Measurements from ENCODE around the gene MMP23B.
"Not testable (repeated sequence)": the region's sequence is repeated elsewhere in the genome, so short reads cannot be mapped to it uniquely, and the experiment has no call there.

Gene MMP23B

DNA sequence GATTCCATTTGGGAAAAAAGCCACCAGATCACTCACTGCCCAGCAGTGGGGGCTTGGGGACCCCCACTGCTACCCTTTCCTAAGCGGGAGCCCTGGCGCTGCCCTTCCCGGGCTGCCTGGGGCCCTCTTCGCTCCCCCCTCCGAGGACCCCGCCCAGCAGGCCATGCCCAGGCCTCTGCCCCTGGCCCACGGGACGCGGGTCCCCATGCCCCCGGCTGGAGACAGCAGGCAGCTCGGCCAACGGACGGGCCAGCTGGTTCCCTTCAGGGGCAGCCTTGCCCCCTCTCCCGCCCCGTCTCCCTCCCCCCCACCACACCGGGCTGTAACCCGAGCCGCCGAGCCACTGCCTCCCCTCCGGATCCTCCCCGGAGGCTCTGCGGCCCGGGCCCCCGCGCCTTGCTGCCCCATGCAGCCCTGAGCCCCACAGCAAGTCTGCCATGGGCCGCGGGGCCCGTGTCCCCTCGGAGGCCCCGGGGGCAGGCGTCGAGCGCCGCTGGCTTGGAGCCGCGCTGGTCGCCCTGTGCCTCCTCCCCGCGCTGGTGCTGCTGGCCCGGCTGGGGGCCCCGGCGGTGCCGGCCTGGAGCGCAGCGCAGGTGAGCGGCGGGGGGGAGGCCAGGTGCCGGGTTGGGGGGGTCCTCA lies at the start of gene MMP23B:
Gene MMP23B, plus strand, starts transcription at position 392 of the 639 bp plus-strand sequence. Its CDS starts 46 bp downstream, at position 438.
- peak; percentile 53 for DNase-seq

DNA sequence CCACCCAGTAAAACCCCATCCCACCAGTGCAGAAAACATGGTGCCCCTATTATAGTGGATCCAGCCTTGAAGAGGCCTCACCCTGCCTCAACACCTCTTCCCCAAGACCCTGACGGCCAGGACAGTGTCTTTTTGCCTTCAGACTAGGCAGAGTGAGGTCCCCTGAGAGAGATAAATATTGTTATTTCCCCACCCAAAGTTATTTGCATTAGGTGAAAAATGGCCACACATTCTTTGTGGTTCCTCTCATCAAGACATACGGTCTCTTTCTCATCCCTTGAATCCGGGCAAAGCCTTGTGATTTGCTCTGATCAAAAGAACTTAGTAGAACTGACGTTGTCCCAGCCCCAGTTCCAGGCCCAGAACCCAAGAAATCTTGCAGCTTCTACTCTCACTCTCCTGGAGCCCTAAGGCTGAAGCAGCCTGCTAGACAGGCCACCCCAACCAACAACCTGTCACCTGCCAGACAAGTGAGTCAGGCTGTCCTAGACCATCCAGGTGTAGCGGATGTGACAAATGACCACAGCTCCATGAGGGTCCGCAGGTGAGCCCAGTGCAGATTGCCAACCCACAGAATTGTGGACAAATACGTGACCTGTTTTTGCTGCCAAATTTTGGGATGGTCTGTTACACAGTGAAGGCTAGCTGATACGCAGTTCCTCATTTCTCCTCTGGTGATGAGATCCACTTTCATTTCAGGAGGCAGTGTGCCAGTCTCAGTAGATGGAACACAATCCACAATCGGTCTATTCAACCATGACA lies 49.2 kb upstream of the MMP23B start:
- no peak for DNase-seq

DNA sequence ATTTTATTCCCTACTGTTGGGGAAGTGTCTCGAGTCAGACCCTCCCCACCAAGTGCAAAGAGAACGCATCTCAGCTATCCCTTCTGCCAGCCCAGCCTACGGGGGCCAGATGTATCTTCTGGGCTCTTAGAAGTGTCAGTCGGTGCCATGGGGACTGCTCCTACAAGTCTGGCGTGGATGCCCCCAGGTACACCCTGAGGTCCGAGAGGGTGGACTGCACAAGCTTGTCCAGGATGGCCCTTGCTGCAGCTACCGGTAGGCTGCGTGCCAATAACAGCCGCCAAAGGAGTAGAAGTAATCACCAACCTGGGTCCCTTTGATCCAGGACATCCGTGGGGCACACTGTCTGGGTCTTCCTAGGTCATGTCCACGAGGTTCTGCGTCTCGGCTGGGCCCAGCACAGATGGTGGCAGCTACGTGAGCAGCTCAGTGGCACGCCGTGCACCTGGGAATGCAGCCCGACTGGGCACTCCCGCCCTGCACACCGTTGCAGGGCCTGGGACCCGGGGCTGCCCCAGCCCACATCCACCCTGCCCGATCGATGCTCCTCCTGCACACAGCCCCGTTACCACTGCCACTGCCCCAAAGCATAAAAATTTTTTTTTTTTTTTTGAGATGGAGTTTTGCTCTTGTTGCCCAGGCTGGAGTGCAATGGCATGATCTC lies 48.5 kb upstream of the MMP23B start:
- DNase-seq, result no peak

GRCh38 chr1:1591452-1591851 lies 40.5 kb upstream of the MMP23B start:
- no peak for DNase-seq

GRCh38 chr1:1593834-1594601 lies 38.0 kb upstream of the MMP23B start:
- DNase-seq, result no peak

DNA sequence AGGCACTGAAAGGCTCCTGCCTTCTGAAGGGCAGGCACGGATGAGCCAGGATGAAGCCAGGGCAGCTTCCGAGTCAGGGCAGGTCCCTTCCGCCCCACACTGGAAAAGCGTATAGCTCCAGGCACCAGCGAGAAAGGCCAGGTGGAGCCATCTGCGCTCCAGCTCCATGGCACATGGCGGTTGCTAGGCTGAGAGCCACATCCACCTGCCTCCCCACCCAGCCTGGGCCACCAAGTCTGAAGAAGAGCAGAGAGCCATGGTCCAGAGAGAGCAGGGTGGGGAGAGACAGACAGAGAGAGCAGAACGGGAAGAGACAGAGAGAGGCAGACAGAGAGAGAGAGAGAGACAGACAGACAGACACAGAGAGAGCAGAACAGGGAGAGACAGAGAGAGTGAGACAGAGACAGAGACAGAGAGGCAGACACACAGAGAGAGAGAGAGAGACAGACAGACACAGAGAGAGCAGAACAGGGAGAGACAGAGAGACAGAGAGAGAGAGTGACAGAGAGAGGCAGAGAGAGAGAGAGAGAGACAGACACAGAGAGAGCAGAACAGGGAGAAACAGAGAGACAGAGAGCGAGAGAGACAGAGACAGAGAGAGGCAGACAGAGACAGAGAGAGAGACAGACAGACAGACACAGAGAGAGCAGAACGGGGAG lies 37.2 kb upstream of the MMP23B start:
- DNase-seq, result peak; percentile 62

GRCh38 chr1:1595341-1595740 lies 36.6 kb upstream of the MMP23B start:
- not testable (repeated sequence) for DNase-seq

GRCh38 chr1:1596493-1597274 lies 35.3 kb upstream of the MMP23B start:
- no peak for DNase-seq

DNA sequence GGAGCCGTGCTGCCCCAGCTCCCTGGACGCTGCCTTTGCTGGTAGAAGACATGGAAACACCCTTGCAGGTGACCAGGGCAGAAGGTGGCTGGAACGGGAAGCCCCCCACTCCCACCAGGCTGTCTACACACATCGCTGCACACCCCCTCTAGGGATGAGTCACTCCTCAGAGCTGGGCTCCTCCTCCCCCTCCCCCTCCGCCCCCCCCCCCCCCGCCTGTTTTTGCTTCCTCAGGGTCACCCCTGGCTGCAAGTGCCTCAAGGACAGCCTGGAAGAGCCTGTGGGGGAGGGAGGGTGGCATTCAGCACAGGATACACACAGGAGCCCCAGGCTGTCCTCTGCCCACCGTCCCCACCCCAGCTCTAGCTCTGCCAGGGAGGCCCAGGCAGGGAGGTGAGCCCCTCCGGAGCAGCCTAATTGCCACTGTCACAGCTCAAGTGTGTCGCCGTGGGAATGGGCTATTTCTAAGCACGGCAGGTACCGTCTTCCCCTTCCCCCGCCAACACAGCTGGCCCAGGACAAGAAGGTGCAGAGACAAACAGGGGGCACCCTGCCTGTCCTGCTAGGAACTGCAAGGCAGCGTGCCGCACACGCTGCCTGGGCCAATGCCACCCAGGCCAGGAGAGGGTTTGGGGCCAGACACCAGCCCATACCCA lies 34.6 kb upstream of the MMP23B start:
- peak; percentile 44 for DNase-seq

DNA sequence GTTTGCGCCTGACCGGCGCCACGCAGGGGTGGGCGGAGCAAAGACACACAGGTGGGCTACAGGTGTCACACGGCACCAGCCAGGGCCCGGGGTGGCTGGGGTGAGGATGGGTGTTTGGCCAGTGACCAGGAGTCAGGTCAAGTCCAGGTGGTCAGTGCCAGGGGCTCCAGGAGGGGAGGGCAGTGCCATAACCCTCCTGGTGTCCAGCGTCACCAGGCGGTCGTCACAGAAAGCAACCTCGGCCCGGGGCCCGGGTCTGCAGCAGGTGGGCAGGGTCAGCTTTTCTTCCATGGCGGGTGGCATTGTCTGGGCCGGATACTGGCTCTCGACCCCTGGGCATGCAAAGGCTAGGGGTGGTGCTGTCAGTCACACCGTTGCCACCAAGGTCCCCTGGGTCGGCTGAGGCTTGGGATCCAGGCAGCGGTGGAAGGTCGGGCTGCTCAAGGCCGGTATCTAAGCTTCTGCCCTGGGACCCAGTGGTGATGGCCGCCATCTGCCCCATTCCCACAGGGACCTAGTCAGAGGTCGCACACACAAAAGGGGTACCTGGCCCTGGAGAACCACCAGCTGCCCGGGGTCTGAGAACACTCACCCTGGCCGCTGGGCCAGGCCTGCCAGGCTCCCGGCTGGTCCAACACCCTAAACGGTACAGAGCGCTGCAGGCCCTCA lies 33.8 kb upstream of the MMP23B start:
- no peak for DNase-seq

- DNase-seq, result no peak
These were observed 33.3 kb upstream of the MMP23B start for GRCh38 chr1:1598720-1599029.

DNA sequence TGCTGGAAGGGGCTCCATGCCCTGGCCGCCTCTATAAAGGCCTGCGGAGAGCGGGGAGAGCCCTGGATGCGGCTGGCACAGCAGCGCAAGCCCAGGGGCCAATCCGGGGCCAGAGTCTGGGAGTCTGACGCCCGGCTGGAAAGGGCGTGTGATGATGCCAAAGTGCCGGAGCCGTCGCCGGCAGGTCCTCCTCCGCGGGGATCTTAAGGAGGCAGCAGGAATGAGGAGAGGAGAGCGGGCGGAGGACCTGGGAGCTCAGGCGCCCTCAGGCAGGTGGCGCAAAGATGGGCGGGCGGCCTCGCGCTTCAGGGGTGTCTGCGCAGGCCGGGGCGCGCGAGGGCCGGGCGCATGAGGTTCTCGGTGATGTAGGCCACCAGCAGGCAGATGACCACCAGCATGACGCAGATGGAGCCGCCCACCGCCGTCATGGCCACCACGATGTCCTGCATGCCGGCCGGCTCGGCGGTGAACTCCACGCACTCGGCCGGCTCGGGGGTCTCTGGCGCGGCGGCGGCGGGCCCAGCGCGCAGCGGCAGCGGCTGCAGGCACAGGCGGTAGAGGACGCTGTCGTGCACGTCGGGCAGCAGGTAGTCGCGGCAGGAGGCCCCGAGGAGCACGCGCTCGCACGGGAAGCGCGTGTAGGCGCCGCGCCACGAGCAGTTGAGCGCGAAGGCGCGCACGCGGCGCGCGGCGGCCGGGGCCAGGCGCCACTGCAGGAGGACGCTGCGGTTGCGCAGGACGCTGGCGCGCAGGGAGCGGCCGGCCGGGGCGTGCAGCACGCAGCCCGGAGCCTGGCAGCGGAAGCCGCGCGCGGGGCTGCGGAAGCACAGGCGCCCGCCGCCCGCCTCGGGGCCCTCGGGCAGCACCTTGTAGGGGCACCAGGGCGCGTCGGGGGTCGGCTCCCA lies 32.7 kb upstream of the MMP23B start:
- DNase-seq, result peak; percentile 67

DNA sequence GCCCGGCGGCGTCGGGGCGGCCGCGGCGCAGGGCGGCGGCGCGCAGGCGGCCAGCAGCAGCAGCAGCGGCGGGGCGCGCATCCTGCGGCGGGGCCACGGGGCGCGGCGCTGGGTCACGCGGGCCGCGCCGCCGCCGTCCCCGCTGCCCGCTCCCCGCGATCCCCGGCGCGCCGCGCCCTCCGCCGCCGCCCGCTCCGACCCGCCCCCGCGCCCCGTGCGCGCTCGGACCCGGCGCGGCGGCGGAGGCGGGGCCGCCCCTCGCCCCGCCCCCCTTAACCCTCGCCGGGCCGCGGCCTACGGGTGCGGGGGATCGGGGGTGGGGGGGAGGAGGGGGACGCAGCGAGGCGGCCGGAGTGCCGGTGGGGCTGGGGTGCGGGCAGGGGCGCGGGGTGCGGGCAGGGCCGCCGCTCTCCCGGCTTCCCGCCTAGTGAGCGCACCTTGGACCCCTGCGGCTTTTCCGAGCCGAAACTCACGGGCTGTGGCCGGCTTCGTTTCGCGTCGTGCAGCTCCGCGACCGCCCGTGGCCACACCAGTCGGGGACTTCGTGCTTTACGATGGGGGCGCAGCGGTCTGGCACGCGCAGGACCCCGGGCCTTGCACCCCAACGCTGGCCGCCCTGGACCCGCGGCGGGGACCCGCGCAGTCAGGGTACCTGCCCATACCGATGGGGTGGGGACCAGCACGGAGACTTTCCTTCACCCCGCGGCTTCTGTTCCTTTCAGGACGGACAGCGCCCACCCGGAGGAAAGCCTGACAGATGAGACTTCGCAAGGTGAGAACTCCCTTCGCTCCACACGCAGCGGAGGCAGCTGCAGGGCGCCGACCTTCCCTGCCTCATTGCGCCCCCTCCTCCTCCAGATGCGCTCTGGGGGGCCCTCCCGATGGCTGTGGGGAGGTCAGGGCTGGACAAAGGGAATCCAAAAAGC lies 31.8 kb upstream of the MMP23B start, which contains the start of gene FNDC10:
Gene FNDC10, minus strand, starts transcription at position 201 of the 926 bp plus-strand sequence. Its CDS starts 120 bp downstream, at position 81.
- peak; percentile 34 for DNase-seq

GRCh38 chr1:1600861-1601563 lies 31.0 kb upstream of the MMP23B start:
- no peak for DNase-seq

DNA sequence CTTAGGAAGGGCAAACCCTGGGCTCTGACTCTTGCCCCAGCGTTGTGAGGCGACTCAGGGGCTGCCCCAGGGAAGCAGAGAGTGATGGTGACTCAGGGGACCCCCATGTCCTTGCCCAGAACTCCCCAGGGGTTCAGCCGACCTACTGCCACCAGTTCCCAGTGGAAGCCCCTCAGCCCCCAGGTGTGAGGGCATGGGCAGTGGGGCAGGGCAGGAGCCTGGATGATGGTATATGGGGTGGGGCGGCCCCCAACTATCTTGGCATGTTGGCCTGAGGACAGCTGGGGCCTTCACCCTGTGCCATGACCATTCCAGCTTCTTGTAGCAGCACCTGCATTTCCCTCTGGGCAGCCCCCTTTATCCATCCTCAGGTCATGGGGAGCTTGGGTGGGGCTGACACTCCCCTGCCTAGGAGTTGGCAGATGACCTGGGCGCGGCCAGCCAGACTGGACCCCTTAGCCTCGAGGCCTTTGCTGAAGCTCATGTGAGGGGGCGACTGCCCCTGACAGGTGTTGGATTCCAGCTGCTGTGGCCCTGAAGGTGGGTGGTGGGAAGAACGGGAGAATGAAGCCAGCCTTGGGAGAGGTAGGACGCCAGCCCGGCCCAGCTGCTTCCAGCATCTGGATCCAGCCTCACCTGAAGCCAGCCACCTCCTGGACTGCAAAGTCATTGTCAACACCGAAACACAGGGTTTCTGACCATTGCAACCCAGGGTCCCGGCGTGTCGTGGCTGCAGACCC lies 30.2 kb upstream of the MMP23B start:
- no peak for DNase-seq

DNA sequence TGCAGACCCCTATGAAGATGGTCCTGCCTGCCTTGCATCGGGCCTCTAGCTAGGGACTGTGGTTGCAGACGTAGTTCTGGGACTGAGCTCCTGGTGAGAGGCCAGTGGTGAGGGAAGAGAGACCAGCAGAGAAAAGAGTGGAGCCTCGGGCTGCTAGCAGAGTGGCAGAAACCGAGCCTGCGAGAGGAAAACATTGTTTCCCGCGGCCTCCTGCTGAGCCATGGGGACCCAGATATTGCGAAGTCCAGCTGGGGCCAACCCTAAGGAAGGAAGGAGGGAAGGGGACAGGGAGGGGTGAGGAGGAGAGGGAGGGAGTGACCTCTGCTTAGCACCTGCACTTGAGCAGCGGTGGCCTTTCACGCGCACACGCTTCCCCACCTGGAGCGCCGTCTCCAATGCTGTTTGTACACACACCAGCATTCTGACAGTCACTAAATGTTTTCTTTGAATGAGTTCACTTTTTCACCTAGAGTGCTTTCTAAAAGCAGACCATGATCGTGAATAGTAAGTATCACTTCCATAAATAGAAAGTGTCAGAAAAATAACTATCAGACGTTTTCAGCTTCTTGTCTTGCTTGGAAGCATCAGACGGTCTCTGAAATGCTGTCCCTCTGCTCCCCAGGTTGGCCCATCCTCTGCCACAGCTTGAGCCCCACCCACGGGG lies 29.5 kb upstream of the MMP23B start:
- no peak for DNase-seq

Data from NCI-H69 (cell line).